Measurements from ENCODE around the gene ARAP2.

The ARAP2 gene

GRCh38 chr4:36056136-36056535, 188.2 kb downstream of the ARAP2 start:
- DNase-seq (ENCODE audit: low read depth), result no peak
- H3K4me3 ChIP-seq (ENCODE audit: low read depth, low read length), result no peak overlapping the region
- TF ChIP-seq CTCF (IDR thresholded peaks at IDR 0.05; ENCODE audit: control insufficient read depth, extremely low read depth, insufficient read depth), result no peak

- DNase-seq (ENCODE audit: low read depth), result peak; percentile 70
- no peak overlapping the region for H3K4me3 ChIP-seq (ENCODE audit: low read depth, low read length)
- TF ChIP-seq CTCF (IDR thresholded peaks at IDR 0.05; ENCODE audit: control insufficient read depth, extremely low read depth, insufficient read depth), result no peak
Measured at GRCh38 chr4:36054694-36055422, 189.5 kb downstream of the ARAP2 start.

GRCh38 chr4:36053930-36054329, 190.4 kb downstream of the ARAP2 start:
- no peak overlapping the region for H3K4me3 ChIP-seq (ENCODE audit: low read depth, low read length)
- no peak for TF ChIP-seq CTCF (IDR thresholded peaks at IDR 0.05; ENCODE audit: control insufficient read depth, extremely low read depth, insufficient read depth)
- DNase-seq (ENCODE audit: low read depth), result no peak

- DNase-seq (ENCODE audit: low read depth), result no peak
- TF ChIP-seq CTCF (IDR thresholded peaks at IDR 0.05; ENCODE audit: control insufficient read depth, extremely low read depth, insufficient read depth), result no peak
- H3K4me3 ChIP-seq (ENCODE audit: low read depth, low read length), result no peak overlapping the region
Measured at GRCh38 chr4:36051634-36052033, 192.7 kb downstream of the ARAP2 start.

- no peak for DNase-seq (ENCODE audit: low read depth)
- TF ChIP-seq CTCF (IDR thresholded peaks at IDR 0.05; ENCODE audit: control insufficient read depth, extremely low read depth, insufficient read depth), result no peak
- H3K4me3 ChIP-seq (ENCODE audit: low read depth, low read length), result no peak overlapping the region
Measured at GRCh38 chr4:36046026-36046425, 198.3 kb downstream of the ARAP2 start.

GRCh38 chr4:36043901-36044300, 200.4 kb downstream of the ARAP2 start:
- no peak overlapping the region for H3K4me3 ChIP-seq (ENCODE audit: low read depth, low read length)
- TF ChIP-seq CTCF (IDR thresholded peaks at IDR 0.05; ENCODE audit: control insufficient read depth, extremely low read depth, insufficient read depth), result no peak
- no peak for DNase-seq (ENCODE audit: low read depth)

GRCh38 chr4:36043241-36043640, 201.1 kb downstream of the ARAP2 start:
- DNase-seq (ENCODE audit: low read depth), result no peak
- no peak for TF ChIP-seq CTCF (IDR thresholded peaks at IDR 0.05; ENCODE audit: control insufficient read depth, extremely low read depth, insufficient read depth)
- no peak overlapping the region for H3K4me3 ChIP-seq (ENCODE audit: low read depth, low read length)

All from LNCaP clone FGC (cell line).